ENCODE measurements around the gene TWIST2. TPM values are rescaled to one million over a fixed set of nuclear protein-coding genes. Genes with fewer than 3 reads are reported as not detected.

TWIST2 gene
- total and polyA plus RNA-seq, 9 of the 15 experiments (the other 6 are each of a cell fraction or from before 2014, with no cell fraction given): not detected

DNA sequence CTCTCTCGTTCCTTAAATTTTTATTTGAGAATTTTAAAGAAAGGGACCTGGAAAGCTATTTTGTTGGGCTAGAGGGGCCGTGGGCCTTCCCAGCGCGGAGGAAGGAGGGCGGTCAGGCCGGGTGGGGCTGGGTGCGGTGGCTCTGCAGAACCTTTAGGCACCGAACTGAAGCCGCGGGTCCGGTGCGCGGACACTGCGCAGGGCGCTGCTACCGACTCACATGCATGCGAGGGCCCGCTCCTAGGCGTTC lies 1.6 kb upstream of the TWIST2 start:
- H3K79me2 ChIP-seq (ENCODE audit: control insufficient read depth, insufficient read depth, low read length): no peaks in the 10 kb centered on the region
- FAIRE-seq (no peak), ATAC-seq (no peak), DNase-seq (ENCODE audit: extremely low read depth in 1 of 4, low spot score in 3 of 4) (no peak)
- no peak overlapping the region for H3K9ac ChIP-seq (ENCODE audit: insufficient read depth in 1 of 2, low read depth in 2 of 2, low read length in 2 of 2)
- no peak overlapping the region for H2AFZ ChIP-seq (ENCODE audit: low read depth, low read length)
- no peaks in the 10 kb centered on the region; a peak in 1 of 5 replicates for H3K4me1 ChIP-seq (replicated peaks in 1 of 2; ENCODE audit: control insufficient read depth in 2 of 2, insufficient read depth in 2 of 2, low read length in 2 of 2)
- WGBS (ENCODE audit: insufficient coverage, low coverage, missing lambda C conversion rate): 0% methylated on average over 1 of the region's 19 CpGs
- H3K27ac ChIP-seq (ENCODE audit: extremely low read depth, low read depth, low read length): no peak overlapping the region
- in situ Hi-C loops (cut with MboI): no loop called here
- H3K4me2 ChIP-seq (ENCODE audit: insufficient read depth, low read length): no peak overlapping the region
- ChIA-PET POLR2A (interaction anchor here (1.2 kb wide), 1 partner anchor 10 kb away, joined by 4 read pairs; no protein-coding TSS in a partner anchor), CTCF (ENCODE audit: low intra/inter-chr PET ratio) (no interaction called here)
- H4K20me1 ChIP-seq (replicated peaks; ENCODE audit: control insufficient read depth, insufficient read depth, low read length): no peaks in the 10 kb centered on the region
- no TSS peak for BruUV-seq (replicated peaks)
- H3K4me3 ChIP-seq: no peak overlapping the region
- peaks cover 0 to 29% of the 10 kb centered on the region in 2 experiments; a peak in 2 of 5 replicates for H3K27me3 ChIP-seq (ENCODE audit: control insufficient read depth in 2 of 2, insufficient read depth in 2 of 2, low read length in 2 of 2)
- no peaks in the 10 kb centered on the region for H3K9me3 ChIP-seq (replicated peaks; ENCODE audit: control insufficient read depth, insufficient read depth, low read depth, low read length)
- H3K9me1 ChIP-seq (ENCODE audit: control insufficient read depth, insufficient read depth, low read length): no peaks in the 10 kb centered on the region
- intact Hi-C loops (cut with micrococcal nuclease): no loop called here
- H3K36me3 ChIP-seq (ENCODE audit: control insufficient read depth, insufficient read depth, low read length): no peaks in the 10 kb centered on the region
- TF ChIP-seq NCOA1 (IDR thresholded peaks at IDR 0.05; ENCODE audit: low read depth) (no peak), ZNF766 (CRISPR knock-in tag; conservative IDR thresholded peaks at IDR 0.05) (no peak), RBBP5 (IDR thresholded peaks at IDR 0.05; ENCODE audit: borderline replicate concordance, insufficient read depth, low read length, poor library complexity, severe bottlenecking) (no peak), HNRNPL (IDR thresholded peaks at IDR 0.05; ENCODE audit: low read depth, low read length) (no peak), SMAD4 (CRISPR knock-in tag; conservative IDR thresholded peaks at IDR 0.05) (no peak), MTA1 (IDR thresholded peaks at IDR 0.05; ENCODE audit: borderline replicate concordance) (no peak), ZNF121 (CRISPR knock-in tag; conservative IDR thresholded peaks at IDR 0.05) (no peak), ZNF23 (CRISPR knock-in tag; IDR thresholded peaks at IDR 0.05) (no peak), ZNF274 (IDR thresholded peaks at IDR 0.05; ENCODE audit: borderline replicate concordance, low read depth, low read length) (no peak), SREBF1 (IDR thresholded peaks at IDR 0.05; ENCODE audit: borderline replicate concordance, low read depth, low read length) (no peak), HNRNPUL1 (IDR thresholded peaks at IDR 0.05; ENCODE audit: low read length) (no peak), BRF2 (IDR thresholded peaks at IDR 0.05; ENCODE audit: borderline replicate concordance, insufficient read depth, insufficient read length) (no peak), ASH1L (IDR thresholded peaks at IDR 0.05; ENCODE audit: borderline replicate concordance, low read depth, partially characterized antibody) (no peak)
- TF ChIP-seq, protein P1, sequence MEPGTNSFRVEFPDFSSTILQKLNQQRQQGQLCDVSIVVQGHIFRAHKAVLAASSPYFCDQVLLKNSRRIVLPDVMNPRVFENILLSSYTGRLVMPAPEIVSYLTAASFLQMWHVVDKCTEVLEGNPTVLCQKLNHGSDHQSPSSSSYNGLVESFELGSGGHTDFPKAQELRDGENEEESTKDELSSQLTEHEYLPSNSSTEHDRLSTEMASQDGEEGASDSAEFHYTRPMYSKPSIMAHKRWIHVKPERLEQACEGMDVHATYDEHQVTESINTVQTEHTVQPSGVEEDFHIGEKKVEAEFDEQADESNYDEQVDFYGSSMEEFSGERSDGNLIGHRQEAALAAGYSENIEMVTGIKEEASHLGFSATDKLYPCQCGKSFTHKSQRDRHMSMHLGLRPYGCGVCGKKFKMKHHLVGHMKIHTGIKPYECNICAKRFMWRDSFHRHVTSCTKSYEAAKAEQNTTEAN (CRISPR knock-in tag; IDR thresholded peaks at IDR 0.05): no peak
- TF ChIP-seq, protein P2, sequence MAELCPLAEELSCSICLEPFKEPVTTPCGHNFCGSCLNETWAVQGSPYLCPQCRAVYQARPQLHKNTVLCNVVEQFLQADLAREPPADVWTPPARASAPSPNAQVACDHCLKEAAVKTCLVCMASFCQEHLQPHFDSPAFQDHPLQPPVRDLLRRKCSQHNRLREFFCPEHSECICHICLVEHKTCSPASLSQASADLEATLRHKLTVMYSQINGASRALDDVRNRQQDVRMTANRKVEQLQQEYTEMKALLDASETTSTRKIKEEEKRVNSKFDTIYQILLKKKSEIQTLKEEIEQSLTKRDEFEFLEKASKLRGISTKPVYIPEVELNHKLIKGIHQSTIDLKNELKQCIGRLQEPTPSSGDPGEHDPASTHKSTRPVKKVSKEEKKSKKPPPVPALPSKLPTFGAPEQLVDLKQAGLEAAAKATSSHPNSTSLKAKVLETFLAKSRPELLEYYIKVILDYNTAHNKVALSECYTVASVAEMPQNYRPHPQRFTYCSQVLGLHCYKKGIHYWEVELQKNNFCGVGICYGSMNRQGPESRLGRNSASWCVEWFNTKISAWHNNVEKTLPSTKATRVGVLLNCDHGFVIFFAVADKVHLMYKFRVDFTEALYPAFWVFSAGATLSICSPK (IDR thresholded peaks at IDR 0.05; ENCODE audit: borderline replicate concordance): no peak

Measured in K562 (cell line).